ENCODE results near the gene AKAP7. TPM values are rescaled to one million over a fixed set of nuclear protein-coding genes. Genes with fewer than 3 reads are reported as not detected.

AKAP7 gene
- total RNA-seq, 1 experiment from 2014 or later, result 3.2 TPM

- DNase-seq (ENCODE audit: low spot score), result peak; percentile 67
Observed at GRCh38 chr6:131199568-131200272, 64.5 kb downstream of the AKAP7 start.

DNA sequence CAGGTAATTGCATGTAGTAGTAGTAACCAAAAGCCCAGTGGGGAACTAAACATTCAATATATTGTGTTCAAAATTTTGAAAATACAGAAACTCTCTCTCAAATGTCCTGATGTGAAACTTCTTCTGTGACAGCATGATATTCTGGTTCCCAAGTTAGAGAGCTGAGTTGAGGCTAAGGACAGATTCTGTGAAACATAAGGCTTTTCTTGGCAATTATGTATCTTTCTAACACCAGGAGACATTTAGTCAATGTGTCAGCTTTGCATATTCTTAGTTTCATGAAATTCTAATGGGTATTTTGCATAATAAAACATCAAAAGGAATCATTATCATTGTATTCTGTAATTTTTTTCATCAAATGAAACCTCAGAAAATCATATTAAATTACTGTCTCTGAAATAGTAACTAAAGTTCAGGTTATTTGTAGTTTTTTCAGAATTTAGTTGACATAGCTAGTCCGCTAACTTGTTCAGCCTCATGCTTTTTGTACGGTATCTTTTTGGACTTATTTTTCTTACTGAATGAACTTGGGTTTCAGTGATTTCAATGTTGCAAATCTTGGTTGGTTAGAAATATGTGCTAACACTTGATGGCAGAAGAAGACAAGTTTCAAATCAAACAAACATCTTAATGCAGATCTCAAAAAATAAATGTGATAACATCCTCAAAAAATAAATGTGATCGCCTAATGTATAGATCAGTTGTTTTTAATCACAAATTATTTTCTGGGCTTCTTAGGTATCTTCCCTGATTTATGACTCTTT is 70.4 kb downstream of the AKAP7 start:
- no peak for DNase-seq (ENCODE audit: low spot score)

- DNase-seq (ENCODE audit: low spot score), result no peak
Observed at GRCh38 chr6:131206463-131207251, 71.4 kb downstream of the AKAP7 start.

DNA sequence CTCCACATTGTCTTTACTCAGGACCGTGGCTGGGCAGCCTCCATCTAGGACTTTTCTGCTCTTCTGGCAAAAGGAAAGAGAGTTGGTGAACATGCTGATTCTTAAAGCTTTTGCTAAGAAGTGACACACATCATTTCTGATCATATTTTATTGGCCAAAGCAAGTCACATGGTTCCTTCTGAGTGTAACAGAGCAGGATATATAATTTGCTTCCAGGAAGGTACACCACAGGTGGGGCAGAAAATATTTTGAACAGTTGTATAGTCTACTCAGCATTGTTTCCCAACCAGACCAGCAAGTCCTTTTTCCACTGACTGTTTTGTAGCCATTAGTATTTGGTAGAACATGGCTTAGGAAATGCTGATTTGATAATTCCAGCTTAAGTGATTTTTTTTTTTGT is 73.5 kb downstream of the AKAP7 start:
- no peak for DNase-seq (ENCODE audit: low spot score)

- no peak for DNase-seq (ENCODE audit: low spot score)
Observed at GRCh38 chr6:131210469-131210868, 75.2 kb downstream of the AKAP7 start.

- DNase-seq (ENCODE audit: low spot score), result no peak
Observed at GRCh38 chr6:131212024-131212423, 76.8 kb downstream of the AKAP7 start.

GRCh38 chr6:131212913-131213312 is 77.6 kb downstream of the AKAP7 start:
- DNase-seq (ENCODE audit: low spot score), result no peak

- peak; percentile 66 for DNase-seq (ENCODE audit: low spot score)
Observed at GRCh38 chr6:131213501-131213990, 78.3 kb downstream of the AKAP7 start.

- DNase-seq (ENCODE audit: low spot score), result no peak
Observed at GRCh38 chr6:131215219-131215618, 80.0 kb downstream of the AKAP7 start.

- DNase-seq (ENCODE audit: low spot score), result no peak
Observed at GRCh38 chr6:131216246-131216645, 81.0 kb downstream of the AKAP7 start.

- no peak for DNase-seq (ENCODE audit: low spot score)
Observed at GRCh38 chr6:131222773-131223172, 87.5 kb downstream of the AKAP7 start.

GRCh38 chr6:131223416-131223815 is 88.1 kb downstream of the AKAP7 start:
- no peak for DNase-seq (ENCODE audit: low spot score)

GRCh38 chr6:131225127-131225526 is 89.9 kb downstream of the AKAP7 start:
- no peak for DNase-seq (ENCODE audit: low spot score)

DNA sequence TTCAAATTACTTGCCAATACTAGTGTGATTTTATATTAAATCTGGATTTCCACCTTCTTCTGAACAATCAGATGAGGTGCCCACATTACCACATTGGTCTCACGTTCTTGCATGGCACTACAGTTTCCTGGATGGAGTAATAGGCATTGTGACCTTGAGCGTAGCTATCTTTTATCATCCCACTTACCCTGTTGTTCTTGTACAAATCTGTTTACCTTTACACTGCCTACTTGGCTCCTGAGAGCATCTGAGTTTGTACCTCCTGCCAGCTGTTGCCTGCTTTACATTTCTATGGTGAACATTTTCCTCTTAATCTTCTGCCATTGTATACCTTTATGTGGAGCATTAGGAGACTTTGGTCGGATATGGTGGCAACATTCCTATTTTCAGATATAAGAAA is 90.7 kb downstream of the AKAP7 start:
- no peak for DNase-seq (ENCODE audit: low spot score)

DNA sequence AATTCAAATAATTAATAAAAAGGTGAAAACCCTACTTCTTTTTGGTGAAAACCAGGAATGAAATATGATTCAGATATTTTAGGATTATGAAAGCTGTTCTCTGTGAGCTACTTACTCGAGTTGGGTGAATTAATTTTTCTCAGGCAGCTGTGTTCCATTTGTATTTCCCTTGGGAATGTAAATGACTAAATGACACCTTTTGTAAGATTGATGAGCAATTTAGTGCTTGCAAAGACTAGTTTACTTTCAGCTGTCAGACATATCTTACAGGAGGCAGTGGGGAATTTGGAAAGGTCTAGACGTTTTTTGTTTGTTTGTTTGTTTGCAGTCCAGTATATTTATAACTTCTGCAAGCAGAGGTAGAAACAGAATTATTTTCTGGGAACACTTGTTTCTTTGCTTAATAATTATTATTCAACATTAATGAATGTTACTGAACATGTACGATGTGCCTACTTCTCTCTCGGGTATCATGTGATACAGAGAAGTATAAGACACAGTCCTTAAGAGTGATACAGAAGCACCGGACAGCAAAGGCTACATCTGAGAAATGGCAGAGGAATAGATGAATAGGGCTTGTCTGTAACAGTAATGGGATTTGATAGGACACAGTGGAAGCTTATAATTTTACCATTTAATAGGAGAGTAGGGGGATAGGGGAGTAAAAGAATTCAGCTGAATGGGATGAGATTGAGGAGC is 91.3 kb downstream of the AKAP7 start:
- no peak for DNase-seq (ENCODE audit: low spot score)

- DNase-seq (ENCODE audit: low spot score), result no peak
Observed at GRCh38 chr6:131227158-131227543, 91.9 kb downstream of the AKAP7 start.

GRCh38 chr6:131231103-131231502 is 95.8 kb downstream of the AKAP7 start:
- DNase-seq (ENCODE audit: low spot score), result no peak

- DNase-seq (ENCODE audit: low spot score), result no peak
Observed at GRCh38 chr6:131231891-131232290, 96.6 kb downstream of the AKAP7 start.

DNA sequence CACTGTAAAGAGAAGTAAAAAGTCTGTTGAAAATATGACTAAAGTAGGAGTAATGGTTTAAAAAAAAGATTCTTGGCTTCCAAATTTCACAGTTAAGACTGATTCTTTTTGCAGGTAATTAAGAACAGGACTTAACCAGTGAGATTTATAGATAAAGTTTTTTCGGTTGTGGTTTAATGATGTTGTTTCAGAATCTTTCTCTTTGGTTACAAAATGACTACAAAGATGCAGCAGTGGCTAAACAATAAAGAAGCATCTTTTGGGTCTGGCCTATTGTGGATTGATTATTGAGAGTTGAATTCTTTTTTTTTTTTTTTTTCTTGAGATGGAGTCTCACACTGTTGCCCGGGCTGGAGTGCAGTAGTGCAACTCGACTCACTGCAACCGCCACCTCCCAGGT is 109.7 kb downstream of the AKAP7 start:
- no peak for DNase-seq (ENCODE audit: low spot score)

GRCh38 chr6:131250122-131250521 is 114.9 kb downstream of the AKAP7 start:
- no peak for DNase-seq (ENCODE audit: low spot score)

DNA sequence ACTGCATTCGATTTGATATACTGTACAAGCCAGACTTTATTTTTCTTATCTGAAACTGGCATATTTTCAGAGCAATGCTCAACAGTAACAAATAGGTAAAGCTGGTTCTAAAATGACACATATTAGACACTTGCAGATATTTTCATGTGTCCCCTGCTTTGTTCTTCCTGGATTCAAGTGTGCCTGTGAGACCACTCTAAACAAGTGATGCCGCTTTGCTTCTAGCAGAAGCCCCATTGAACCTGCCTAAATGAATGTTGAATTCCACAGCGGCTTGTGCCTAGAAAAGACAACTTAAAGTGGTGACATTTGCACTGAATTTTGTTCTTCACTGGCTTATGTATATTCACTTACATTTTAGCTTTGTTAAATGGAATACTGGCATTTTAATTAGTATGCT is 115.7 kb downstream of the AKAP7 start:
- no peak for DNase-seq (ENCODE audit: low spot score)

Data from H4 (cell line).